Fibroblast of lung (primary cell): ENCODE results near the gene PPARGC1A.

Experiments
- CTCF ChIP-seq, 2 donors: IDR thresholded peaks in 1 of 2; conservative IDR thresholded peaks in 1 of 2; 1 replicate in 1 of 2; 2 replicates in 1 of 2; pipeline ENCODE4 v1.5.1; 2011 to 2012; ENCODE audit warnings: low read length in 2 of 2, control low read depth in 1 of 2, inconsistent platforms in 1 of 2, low read depth in 1 of 2, mild to moderate bottlenecking in 1 of 2
- EZH2 ChIP-seq: IDR thresholded peaks from 2 replicates; pipeline ENCODE4 v1.5.1; 2012; ENCODE audit warnings: low read length, control low read depth, mild to moderate bottlenecking; ENCODE audit errors: missing control alignments

- TF ChIP-seq CTCF (conservative IDR thresholded peaks at IDR 0.05 in 1 of 2, IDR thresholded peaks at IDR 0.05 in 1 of 2; ENCODE audit: low read depth in 1 of 2, low read length in 2 of 2) (no peak), EZH2 (no peak)
Observed at GRCh38 chr4:23881674-23882337, 8.0 kb downstream of the PPARGC1A start.
